GM12891 (cell line): ENCODE data around the gene PTPRO.

Source experiments
- POLR2A ChIP-seq: IDR thresholded peaks from 2 replicates; pipeline ENCODE4 v1.6.1; 2011; ENCODE audit warnings: low read depth, low read length, control low read depth
- POU2F2 ChIP-seq: IDR thresholded peaks from 2 replicates; pipeline ENCODE4 v1.6.1; 2011; ENCODE audit warnings: low read depth, mild to moderate bottlenecking, control low read depth, low read length, moderate library complexity
- SPI1 ChIP-seq: IDR thresholded peaks from 2 replicates; pipeline ENCODE4 v1.6.1; 2011; ENCODE audit warnings: low read depth, low read length, control low read depth

DNA sequence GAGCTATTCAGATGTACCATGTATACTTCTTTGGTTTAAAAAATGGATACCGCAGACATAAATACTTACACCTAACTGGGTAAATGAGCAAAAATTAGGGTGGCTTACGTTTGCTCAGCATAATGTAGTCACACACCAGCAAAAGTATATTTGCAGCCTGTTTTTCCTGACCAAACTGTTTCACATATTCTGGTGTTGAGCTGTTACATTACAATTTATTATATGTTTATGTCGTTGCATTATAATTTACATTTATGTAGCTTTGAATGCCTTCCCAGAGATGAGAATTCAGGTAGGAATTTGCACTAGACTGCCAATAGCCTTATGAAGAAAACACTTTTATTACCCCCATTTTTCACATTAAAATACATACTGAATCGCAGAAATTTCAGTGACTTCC is 183.3 kb downstream of the PTPRO start:
- TF ChIP-seq POLR2A = no peak
- TF ChIP-seq SPI1 = no peak
- TF ChIP-seq POU2F2 = no peak
